HG02798 (cell line): ENCODE data around the gene ATP1A3.

ENCODE experiments used
- ATAC-seq: cut with Tn5 transposase; IDR thresholded peaks from one replicate; pipeline ENCODE4 v1.9.1; 2021; ENCODE audit warnings: mild to moderate bottlenecking; ENCODE audit not compliant: unreplicated experiment, poor library complexity

ATP1A3 gene

DNA sequence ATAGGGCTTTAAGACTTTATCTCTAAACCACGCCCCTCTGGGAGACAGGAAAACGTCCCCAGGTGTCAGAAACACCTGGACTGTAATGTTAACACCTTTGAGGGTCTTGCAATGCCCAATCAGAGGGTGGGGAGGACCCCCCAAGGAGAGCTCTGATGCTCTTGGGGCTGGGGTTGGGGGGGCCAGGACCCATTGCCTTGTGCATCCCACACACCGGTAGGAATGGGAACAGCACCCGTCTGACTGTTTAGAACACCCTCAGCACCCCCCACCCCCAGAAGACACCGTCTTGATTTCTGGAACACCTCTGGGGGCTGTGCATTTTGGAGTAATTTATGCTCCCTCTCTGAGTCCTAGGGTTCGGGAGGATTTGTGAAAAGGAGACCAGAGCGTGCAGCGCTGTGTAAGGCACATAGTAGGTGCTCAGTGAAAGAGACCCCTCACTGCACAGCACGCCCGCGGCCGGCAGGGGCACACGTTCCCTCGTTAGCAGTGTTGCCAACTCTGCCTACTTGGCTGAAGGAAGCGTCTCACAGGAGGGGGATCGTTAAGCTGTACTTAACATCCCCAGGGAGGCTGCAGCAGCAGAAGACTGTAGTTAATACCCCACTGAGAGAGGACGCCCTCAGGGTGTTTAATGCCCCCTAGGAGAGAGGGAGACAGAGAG lies 63.0 kb downstream of the ATP1A3 start:
- no peak for ATAC-seq

DNA sequence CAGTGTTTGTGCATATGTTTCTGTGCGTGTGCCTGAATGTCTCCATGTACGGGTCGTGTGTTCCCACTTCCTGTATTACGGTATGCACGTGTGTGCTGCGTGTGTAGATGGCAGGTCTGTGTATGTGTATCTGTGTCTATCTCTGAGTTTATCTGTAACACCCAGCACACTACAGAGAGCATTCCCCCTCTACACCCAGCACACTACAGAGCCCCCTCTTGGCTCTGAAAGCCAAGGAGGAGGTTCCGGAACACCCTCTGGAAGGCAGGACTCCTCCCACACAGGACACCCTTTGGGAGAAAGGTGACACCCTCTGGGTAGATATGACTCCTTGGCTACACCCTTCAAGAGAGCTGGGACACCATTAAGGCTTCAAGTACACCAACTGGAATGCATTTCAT lies 63.7 kb downstream of the ATP1A3 start:
- ATAC-seq: no peak

DNA sequence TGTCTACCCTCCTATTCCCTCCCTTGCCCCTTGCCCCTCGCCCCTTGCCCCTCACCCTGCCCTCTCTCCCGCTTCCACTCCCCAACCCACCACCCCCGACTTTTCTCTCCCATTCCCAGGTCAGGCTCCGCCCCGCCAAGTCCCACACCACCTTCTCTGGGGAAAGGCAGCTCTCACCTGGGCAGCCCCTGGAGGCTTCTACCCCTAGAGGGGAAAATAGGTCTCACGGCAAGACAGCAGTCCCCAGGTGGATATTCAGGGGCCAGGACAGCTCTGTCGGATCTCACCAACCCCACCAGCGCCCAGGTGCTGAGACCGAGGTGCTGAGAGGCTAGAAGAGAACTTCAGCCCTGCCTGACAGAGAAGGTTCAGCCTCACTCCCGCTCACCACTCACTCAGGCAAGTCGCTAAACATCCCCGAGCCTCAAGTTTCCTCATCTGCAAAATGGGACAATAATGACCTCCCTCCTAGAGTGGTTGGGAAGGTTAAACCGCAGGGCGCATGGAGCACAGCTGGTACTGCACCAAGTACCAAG lies 64.4 kb downstream of the ATP1A3 start:
- ATAC-seq: no peak

DNA sequence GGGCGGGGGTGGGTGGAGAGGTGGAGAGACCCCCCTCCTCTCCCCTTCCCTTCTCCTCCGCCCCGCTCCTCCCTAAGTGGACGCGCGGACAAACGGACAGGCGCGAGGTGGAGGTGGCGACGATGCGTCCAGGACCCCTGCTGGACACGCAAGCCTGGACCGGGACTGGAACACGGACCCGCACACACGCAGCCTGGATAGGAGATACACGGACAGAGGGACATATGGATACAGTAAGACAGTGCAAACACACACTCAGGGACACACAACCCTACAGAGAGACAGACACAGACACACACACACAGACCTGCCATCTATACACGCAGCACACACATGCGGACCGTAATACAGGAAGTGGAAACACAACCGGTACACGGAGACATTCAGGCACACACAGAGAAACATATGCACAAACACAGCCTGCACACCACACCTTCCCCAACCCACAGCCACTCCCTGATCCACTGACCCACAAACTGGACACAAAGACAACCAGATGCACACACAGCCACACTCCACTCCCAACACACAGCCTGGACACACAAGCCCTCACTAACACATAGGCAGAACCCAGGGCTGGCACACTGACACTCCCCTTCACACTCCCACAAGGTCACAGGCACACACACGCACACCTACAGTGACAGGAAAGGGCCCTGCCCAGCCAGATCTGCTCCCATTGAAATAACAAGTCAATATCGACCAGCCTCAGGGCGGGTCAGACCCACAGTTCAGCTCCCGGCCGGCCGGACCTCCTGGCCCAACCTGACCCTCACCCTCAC lies 65.1 kb downstream of the ATP1A3 start:
- ATAC-seq: no peak

DNA sequence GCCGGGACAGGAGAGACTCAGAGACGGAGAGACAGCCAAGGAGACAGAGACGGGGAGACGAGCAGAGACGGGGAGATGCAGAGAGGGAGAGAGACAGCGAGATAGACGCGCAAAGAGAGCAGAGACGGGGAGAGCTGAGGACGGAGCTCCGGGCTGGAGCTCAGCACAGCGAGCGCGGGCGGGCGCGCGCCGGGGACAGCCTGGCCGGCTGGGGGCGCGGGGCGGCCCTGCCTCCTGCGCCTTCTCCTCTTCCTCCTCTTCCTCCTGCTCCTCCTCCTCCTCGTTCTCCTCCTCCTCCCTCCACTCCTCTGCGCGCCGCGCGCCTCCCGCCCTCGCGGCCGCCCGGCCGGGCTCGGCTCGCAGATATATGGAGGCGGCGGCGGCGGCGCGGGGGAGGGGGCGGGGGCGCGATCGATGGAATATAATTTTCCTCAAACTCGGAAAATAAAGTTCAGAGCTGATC lies 65.8 kb downstream of the ATP1A3 start, which contains the start of gene ERFL:
Gene ERFL (minus strand): TSS at position 229 of the 463 bp plus-strand sequence. CDS start 15,530 bp downstream, outside the sequence.
- ATAC-seq: no peak

DNA sequence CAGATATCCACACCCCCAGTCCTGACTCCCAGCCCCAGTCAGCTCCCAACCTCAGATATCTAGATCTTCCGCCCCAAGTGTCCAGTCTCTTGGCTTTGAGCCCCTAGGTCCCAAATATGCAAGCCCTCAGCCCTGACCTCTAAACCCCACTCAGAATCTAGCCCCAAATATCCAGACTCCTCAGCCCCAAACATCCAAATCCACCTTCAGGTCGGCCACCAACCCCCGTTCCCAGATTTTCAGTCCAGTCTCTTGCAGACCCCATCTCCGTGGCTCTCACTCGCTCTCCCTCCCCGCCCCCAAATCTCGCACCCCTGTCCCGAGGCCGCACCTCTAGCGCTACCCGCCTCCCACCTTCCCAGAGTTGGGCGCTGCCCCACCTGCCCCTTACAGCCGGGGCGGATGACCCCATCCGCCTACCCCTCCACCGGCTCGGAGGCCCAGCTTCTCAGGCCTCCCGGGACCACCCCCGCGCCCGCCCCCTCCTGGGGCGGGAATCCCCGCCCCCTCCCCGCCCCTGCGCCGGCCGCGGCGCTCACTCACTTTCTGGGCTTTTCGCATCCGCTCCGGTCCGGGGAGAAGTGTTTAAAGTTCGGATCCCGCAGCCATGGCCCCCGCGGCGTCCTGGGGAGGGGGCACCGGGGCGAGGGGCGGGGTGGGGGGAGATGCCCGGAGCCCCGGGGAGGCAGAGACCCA lies 66.4 kb downstream of the ATP1A3 start:
- ATAC-seq: no peak

DNA sequence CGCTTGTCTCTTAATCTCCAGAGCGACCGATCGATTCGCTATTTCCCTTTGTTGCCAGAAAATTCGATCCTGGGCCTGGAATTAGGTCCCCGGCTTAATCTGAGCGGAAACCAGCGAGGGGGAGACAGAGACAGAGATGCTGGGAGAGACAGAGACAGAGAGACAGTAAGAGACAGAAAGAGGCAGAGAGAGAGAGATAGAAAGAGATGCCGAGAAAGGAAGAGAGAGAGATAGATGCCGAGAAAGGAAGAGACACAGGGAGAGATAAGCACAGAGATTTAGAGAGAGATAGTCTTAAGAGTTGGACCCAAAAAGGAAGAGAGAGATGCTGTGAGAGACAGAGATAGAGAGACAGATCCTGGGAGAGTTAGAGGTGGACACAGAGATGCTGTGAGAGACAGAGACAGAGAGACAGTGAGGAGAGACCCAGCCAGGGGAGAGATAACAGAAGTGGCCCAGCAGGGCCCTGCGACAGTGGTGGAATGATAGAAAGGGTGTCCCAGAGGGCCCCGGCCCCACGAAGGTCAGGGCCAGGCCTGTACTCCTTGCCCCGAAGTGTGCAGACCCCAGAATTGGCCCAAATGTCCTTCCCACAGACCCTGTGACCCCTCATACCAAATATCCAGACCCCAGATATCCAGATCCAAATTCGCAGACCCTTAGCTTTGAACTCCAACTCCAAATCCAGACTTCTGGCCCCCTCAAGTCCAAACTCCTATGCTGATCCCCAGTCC lies 67.1 kb downstream of the ATP1A3 start:
- ATAC-seq: no peak

DNA sequence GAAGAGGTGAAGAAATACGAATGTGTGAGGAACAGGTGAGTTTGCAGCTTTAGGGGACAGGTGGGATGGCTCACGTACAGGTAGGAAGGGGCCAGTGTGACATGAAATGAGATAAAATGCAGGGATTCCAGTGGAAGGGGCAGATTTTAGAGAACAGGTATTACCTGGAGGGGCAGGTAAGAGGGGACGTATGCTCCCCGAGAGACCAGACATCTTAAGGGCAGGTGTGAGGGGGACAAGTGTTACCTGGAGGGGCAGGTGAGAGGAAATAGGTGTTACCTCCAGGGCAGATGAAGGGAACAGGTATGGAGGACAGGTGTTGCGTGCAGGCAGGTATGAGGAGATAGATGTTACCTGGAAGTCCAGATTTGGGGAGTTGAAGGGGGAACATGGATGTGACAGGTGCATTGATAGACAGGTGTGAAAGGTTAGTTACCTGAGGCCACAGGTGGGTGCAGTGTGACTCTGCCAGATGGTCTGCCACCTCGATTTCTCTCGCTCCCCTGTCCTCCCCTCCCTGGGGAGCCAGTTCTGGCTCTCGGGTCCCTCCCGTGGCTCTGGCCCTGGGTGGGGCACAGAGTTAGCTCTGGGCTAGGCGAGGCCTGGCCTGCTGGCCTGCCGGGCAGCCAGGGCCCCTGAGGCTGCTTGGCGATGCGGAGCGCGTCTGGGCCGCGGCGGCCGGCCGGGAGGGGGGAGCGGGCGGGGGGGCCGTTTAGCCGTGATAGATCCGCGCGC lies 67.8 kb downstream of the ATP1A3 start:
- ATAC-seq: no peak

DNA sequence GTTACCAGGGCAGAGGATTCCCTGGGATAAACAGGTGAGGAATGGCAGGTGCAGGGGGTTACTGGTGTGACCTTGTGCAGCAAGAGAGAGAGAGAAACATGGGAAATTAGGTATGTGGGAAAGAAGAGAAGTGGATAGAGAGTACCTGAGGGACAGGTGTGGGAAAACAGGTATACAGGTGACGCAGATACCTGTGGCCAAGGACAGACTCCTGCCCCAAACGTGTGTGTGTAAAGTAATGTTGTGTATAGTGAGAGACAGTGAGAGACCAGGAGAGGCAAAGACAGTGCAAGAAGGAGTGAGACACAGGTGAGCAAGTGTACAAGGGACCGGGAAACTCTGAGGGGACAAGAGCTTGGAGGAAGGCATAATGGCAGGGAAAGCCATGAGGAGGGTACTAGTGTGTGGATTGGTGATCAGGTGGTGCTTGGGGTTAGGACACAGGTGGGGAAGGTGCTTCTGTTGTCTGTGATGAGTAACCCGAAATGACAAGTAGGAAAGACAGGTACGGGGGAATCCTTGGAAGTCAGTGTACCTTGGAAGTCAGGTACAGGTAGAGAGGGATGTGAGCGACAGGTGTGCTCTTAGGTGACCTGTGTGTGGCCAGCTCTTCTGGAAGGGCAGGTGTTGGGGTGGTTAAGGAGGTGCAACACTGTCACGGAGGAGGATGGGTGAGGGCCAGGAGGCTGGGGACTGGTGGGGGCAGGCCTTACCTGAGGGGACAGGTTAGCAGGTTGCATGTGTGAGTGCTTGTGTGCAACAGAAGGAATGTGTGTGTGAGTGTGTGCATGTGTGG lies 68.6 kb downstream of the ATP1A3 start:
- ATAC-seq: no peak

DNA sequence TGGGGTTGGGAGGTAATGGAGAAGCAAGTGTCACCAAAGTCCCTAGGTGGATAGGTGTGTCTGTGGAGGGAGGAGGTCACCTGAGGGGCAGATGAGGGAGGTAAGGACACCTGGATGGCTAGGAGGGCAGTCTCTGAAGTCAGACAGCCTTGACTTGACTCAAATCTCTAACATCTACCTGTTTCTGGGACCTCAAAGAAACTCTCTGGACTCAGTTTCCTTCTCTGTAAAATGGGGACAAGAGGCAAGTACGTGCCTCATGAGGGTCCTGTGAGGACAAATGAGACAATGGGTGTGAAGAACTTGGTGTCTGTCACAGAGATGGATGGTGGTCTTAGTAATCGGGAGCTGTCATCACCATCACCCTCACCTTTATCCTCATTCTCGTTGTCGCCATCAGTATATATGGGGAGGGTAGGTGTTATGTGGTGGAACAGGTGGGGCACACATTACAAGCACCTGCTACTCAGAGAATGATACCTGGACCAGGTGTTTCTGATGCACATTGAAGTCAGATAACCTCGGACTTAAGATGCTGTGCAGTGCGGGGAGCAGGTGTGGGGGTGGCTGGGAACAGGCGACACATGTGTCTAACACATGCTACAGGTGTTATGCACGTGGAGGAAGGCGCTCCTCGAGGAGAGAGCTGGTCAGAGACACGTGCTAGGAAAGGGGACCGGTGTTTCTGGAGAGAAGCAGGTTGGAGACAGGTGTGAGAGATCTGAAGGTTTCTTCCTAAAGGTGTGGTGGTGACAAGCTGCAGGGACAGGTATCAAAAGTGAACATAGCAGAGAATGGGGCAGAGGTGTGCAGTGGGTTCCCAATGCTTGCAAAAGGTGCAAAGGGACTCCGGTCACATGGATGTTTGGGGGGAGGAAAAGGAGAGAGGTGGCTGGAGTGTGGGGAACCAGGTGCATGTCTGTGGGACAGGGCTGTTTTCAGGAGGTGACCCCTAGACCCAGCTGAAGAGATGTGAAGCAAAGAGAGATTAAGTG lies 69.6 kb downstream of the ATP1A3 start:
- ATAC-seq: no peak

DNA sequence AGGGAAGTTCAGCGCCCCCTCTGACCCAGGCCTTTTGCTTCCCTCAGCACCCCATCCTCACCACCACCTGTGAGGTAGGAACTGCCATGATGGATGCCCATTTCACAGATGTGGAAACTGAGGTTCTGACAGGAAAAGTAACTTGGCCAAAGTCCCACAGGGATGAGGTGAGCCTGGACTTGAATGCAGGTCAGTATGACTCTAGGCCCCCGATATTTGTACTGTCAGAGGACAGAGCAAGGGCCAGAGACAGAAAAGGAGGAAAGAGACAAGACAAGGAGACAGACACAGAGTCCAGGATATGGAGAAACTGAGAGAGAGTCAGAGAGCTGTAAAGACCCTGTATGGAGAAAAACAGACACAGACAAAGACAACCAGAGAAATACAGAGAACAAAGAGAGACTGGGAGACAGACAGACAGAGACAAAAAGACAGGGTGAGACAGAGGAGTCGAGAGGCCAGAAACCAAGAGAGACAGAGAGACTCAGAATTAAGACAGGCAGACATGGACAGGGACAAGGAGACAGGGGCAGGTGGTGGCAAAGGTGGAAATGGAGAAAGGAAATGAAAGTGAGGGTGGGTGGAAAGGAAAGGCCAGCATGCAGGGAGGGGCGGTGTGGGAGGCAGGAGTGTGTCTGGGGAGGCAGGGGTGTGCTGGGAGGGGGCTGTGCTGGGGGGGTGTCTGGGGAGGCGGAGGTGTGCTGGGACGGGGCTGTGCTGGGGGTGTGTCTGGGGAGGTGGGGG lies 70.8 kb downstream of the ATP1A3 start:
- no peak for ATAC-seq

DNA sequence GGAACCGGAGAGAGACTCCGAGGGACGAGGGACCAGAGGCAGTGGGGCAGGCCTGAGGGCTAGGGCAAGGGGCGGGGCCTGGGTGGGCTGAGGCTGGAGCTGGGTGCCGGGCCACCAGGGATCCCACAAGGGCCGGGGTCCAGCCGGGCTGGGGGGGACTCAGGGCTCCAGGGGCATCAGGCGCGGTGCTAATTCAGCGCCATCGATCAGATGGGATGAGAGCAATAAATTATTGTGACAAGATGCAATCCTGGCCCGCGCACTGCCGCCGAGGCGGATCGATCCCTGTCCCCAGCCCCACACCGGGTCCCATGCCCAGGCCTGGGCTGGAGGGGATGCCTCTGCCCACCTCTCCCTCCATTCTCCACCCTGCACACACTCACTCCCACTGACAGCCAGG lies 71.4 kb downstream of the ATP1A3 start:
- ATAC-seq: no peak

DNA sequence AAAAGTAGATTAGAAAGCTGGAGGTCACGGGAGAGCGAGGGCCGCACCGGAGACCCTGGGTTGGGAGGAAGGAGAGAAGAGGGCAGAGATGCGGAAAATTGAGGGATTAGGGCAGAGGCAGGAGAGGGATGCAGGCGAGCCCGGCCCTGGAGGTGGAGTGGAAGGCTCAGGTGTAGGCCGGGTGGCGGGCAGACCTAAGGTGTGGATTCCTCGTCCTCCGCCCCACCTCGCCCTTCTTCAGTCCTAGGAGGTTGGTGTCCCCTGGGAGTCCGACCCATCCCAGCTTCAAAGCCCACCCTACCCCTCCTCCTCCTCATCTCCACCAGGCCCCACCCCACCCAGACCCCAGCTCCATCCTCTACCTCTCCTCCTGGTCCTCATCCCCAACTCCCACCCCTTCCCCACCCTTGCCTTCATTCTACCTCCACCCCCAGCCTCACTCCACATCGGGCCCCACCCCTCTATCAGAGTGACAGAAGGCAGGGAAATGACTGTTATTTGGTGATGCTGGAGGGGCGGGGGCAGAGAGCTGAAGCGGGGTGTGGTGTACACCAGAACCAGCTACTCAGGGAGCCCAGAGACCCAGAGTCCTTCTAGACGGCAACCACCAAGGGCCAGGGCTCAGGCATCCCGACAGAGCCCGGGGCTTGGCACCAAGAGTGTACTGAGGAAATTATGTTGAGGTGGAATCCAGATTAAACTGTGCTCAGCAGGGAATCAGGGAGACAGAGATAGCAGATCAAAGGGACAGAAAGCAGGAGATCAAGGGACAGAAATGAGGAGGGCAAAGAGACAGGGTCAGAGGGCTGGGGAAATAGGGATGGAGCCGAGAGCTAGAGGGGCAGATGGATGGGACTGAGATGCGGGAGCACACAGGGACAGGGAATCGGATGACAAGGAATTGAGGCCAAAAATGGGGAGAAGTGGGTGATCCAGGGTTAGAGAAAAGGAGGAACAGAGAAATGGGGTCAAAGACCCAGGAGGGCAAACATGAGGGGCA lies 72.2 kb downstream of the ATP1A3 start:
- ATAC-seq: no peak

DNA sequence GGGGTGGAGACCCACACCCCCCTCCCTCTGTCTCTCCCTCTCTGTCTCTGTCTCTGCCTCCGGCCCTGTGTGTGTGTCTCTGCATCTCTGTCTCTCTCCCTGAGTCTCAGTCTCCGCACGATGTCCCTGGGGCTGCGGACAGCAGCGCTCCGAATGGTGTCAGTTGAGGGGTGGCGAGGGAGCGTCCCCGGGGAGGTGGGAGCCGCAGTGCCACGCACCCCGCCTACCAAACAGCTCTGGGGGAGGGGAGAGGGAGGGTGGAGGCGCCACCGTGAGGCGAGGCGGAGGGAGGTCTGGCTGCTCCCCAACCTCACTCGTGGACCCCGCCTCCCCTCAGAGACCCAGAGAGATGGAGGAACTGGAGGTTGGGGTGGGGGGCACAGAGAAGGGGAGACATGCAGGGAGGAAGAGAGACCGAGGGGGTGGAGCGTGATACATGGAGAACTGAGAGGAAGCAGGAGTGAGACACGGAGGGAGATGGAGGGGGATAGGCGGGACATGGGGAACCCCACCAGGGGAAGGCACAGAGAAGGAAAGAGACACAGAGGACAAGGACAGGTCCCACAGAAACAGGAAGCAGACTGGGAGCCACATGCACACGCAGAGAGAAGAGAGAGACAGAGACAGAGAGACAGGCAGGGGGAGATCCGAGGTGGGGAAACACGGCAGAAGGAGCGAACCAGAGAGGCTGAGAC lies 73.0 kb downstream of the ATP1A3 start:
- no peak for ATAC-seq
